WTC11 (cell line): Measurements from ENCODE around the gene OR13C3. TPM values are rescaled to one million over a fixed set of nuclear protein-coding genes. Genes with fewer than 3 reads are reported as not detected.

ENCODE experiments used
- ATAC-seq: fragments of 200-7000 bp; cut with Tn5 transposase; 2 replicates; pipeline ENCODE4 v1.10.0; 2021; ENCODE audit warnings: mild to moderate bottlenecking, moderate library complexity
- CTCF ChIA-PET: fragments of 300-600 bp; sonication (Branson Sonifier 250); formaldehyde crosslinking; loops from one replicate; lab custom pipeline; 2021; ENCODE audit warnings: antibody characterized with exemption; lab: Charles Lee
- POLR2A ChIA-PET: fragments of 350-600 bp; sonication (Branson Sonifier 250); formaldehyde crosslinking; loops from one replicate; lab custom pipeline; 2021; ENCODE audit warnings: antibody characterized with exemption; lab: Charles Lee
- DNase-seq: peaks from one replicate; pipeline ENCODE4 v3.0.0; 2021; ENCODE audit warnings: low spot score
- H3K27ac Mint-ChIP-seq: 2 replicates; pipeline ENCODE4 v1.8.0; 2021; ENCODE audit warnings: mixed read lengths
- H3K27me3 Mint-ChIP-seq: 2 replicates; pipeline ENCODE4 v1.8.0; 2021; ENCODE audit warnings: low read depth, mild to moderate bottlenecking, moderate library complexity, mixed read lengths
- H3K36me3 Mint-ChIP-seq: 2 replicates; pipeline ENCODE4 v1.8.0; 2021; ENCODE audit warnings: mixed read lengths
- H3K4me1 Mint-ChIP-seq: 2 replicates; pipeline ENCODE4 v1.8.0; 2022; ENCODE audit warnings: mixed read lengths
- H3K4me3 Mint-ChIP-seq: 2 replicates; pipeline ENCODE4 v1.8.0; 2021; ENCODE audit warnings: mild to moderate bottlenecking, moderate library complexity, mixed read lengths
- H3K9me3 Mint-ChIP-seq: 2 replicates; pipeline ENCODE4 v1.8.0; 2021; ENCODE audit warnings: mixed read lengths
- AR ChIP-seq: fragments of 250-450 bp; sonication (Bioruptor Pico); IDR thresholded peaks from 2 replicates; pipeline ENCODE4 v1.9.0; 2021; ENCODE audit warnings: mild to moderate bottlenecking
- E2F1 ChIP-seq: sonication (generic); formaldehyde crosslinking; IDR thresholded peaks from 2 replicates; pipeline ENCODE4 v1.8.0; 2022; ENCODE audit warnings: mild to moderate bottlenecking, missing genetic modification reagents
- ETV6 ChIP-seq: sonication (generic); formaldehyde crosslinking; IDR thresholded peaks from 2 replicates; pipeline ENCODE4 v1.8.1; 2022; ENCODE audit warnings: mild to moderate bottlenecking, missing genetic modification reagents
- GABPB1 ChIP-seq: sonication (generic); formaldehyde crosslinking; IDR thresholded peaks from 2 replicates; pipeline ENCODE4 v1.8.1; 2023; ENCODE audit warnings: mild to moderate bottlenecking, missing genetic modification reagents
- HMGA2 ChIP-seq: fragments of 250-450 bp; sonication (Bioruptor Pico); IDR thresholded peaks from 2 replicates; pipeline ENCODE4 v1.4.0; 2021; ENCODE audit warnings: mild to moderate bottlenecking, moderate library complexity
- MYBL2 ChIP-seq: sonication (generic); formaldehyde crosslinking; IDR thresholded peaks from 2 replicates; pipeline ENCODE4 v1.8.1; 2023; ENCODE audit warnings: mild to moderate bottlenecking, moderate library complexity, missing genetic modification reagents
- NFATC4 ChIP-seq: fragments of 250-450 bp; sonication (Bioruptor Pico); IDR thresholded peaks from 2 replicates; pipeline ENCODE4 v1.9.0; 2021; ENCODE audit warnings: mild to moderate bottlenecking
- NFE2L1 ChIP-seq: sonication (generic); formaldehyde crosslinking; IDR thresholded peaks from 2 replicates; pipeline ENCODE4 v1.8.1; 2023; ENCODE audit warnings: missing genetic modification reagents
- NFYB ChIP-seq: sonication (generic); formaldehyde crosslinking; conservative IDR thresholded peaks from 2 replicates; pipeline ENCODE4 v1.8.0; 2022; ENCODE audit warnings: low read depth, missing genetic modification reagents
- TEAD4 ChIP-seq: sonication (generic); formaldehyde crosslinking; IDR thresholded peaks from 2 replicates; pipeline ENCODE4 v1.8.0; 2022; ENCODE audit warnings: mild to moderate bottlenecking, missing genetic modification reagents
- ZBTB21 ChIP-seq: sonication (generic); formaldehyde crosslinking; IDR thresholded peaks from 2 replicates; pipeline ENCODE4 v1.8.1; 2023; ENCODE audit warnings: mild to moderate bottlenecking, missing genetic modification reagents, borderline replicate concordance
- ZNF263 ChIP-seq: sonication (generic); formaldehyde crosslinking; IDR thresholded peaks from 2 replicates; pipeline ENCODE4 v1.8.1; 2022; ENCODE audit warnings: low read depth, mild to moderate bottlenecking, moderate library complexity, missing genetic modification reagents
- ZNF416 ChIP-seq: fragments of 250-450 bp; sonication (Bioruptor Pico); IDR thresholded peaks from 2 replicates; pipeline ENCODE4 v1.9.0; 2021; ENCODE audit warnings: mild to moderate bottlenecking, inconsistent platforms
- ZNF423 ChIP-seq: fragments of 250-450 bp; sonication (Bioruptor Pico); IDR thresholded peaks from 2 replicates; pipeline ENCODE4 v2.1.2; 2022; ENCODE audit warnings: mild to moderate bottlenecking, moderate library complexity
- ZNF425 ChIP-seq: fragments of 250-450 bp; sonication (Bioruptor Pico); conservative IDR thresholded peaks from 2 replicates; pipeline ENCODE4 v1.9.0; 2021; ENCODE audit warnings: mild to moderate bottlenecking
- ZNF671 ChIP-seq: fragments of 250-450 bp; sonication (Bioruptor Pico); IDR thresholded peaks from 2 replicates; pipeline ENCODE4 v1.8.0; 2021; ENCODE audit warnings: mild to moderate bottlenecking
- total RNA-seq: library from RNA; stranded (reverse); gene quantifications from 3 replicates; pipeline ENCODE4 v1.2.3, GENCODE V29; 2021
- TF ChIP-seq, protein P1 (sequence below): sonication (generic); formaldehyde crosslinking; IDR thresholded peaks from 2 replicates; pipeline ENCODE4 v1.8.1; 2023; ENCODE audit warnings: mild to moderate bottlenecking, moderate library complexity, missing genetic modification reagents
- TF ChIP-seq, protein P2 (sequence below): sonication (generic); formaldehyde crosslinking; IDR thresholded peaks from 2 replicates; pipeline ENCODE4 v1.8.1; 2022; ENCODE audit warnings: missing genetic modification reagents, borderline replicate concordance
- TF ChIP-seq, protein P3 (sequence below): sonication (generic); formaldehyde crosslinking; IDR thresholded peaks from 2 replicates; pipeline ENCODE4 v1.8.0; 2023; ENCODE audit warnings: missing genetic modification reagents, mild to moderate bottlenecking, borderline replicate concordance
- TF ChIP-seq, protein P4 (sequence below): sonication (generic); formaldehyde crosslinking; IDR thresholded peaks from 2 replicates; pipeline ENCODE4 v1.8.0; 2023; ENCODE audit warnings: mild to moderate bottlenecking, missing genetic modification reagents

Gene OR13C3
- total RNA-seq, 1 experiment from 2014 or later = not detected

- Mint-ChIP-seq H3K27ac (no peak overlapping the region), H3K4me1 (peaks cover 8% of the 10 kb centered on the region), H3K9me3 (peaks cover 24% of the 10 kb centered on the region), H3K27me3 (no peaks in the 10 kb centered on the region), H3K4me3 (no peak overlapping the region), H3K36me3 (peaks cover 7% of the 10 kb centered on the region; the same call in 1 of the 2 replicates)
- TF ChIP-seq ZNF416 = no peak
- TF ChIP-seq ZBTB21 (CRISPR knock-in tag) = no peak
- TF ChIP-seq, protein P1, sequence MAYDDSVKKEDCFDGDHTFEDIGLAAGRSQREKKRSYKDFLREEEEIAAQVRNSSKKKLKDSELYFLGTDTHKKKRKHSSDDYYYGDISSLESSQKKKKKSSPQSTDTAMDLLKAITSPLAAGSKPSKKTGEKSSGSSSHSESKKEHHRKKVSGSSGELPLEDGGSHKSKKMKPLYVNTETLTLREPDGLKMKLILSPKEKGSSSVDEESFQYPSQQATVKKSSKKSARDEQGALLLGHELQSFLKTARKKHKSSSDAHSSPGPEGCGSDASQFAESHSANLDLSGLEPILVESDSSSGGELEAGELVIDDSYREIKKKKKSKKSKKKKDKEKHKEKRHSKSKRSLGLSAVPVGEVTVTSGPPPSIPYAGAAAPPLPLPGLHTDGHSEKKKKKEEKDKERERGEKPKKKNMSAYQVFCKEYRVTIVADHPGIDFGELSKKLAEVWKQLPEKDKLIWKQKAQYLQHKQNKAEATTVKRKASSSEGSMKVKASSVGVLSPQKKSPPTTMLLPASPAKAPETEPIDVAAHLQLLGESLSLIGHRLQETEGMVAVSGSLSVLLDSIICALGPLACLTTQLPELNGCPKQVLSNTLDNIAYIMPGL (CRISPR knock-in tag) = no peak
- no peak for TF ChIP-seq GABPB1 (CRISPR knock-in tag)
- TF ChIP-seq, protein P2, sequence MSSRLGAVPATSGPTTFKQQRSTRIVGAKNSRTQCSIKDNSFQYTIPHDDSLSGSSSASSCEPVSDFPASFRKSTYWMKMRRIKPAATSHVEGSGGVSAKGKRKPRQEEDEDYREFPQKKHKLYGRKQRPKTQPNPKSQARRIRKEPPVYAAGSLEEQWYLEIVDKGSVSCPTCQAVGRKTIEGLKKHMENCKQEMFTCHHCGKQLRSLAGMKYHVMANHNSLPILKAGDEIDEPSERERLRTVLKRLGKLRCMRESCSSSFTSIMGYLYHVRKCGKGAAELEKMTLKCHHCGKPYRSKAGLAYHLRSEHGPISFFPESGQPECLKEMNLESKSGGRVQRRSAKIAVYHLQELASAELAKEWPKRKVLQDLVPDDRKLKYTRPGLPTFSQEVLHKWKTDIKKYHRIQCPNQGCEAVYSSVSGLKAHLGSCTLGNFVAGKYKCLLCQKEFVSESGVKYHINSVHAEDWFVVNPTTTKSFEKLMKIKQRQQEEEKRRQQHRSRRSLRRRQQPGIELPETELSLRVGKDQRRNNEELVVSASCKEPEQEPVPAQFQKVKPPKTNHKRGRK (CRISPR knock-in tag) = no peak
- no peak for TF ChIP-seq ZNF263
- TF ChIP-seq ZNF423 (CRISPR knock-in tag) = no peak
- TF ChIP-seq TEAD4 = no peak
- no peak for TF ChIP-seq AR (CRISPR knock-in tag)
- TF ChIP-seq ZNF671 (CRISPR knock-in tag) = no peak
- TF ChIP-seq HMGA2 (CRISPR knock-in tag) = no peak
- no peak for TF ChIP-seq E2F1
- no peak for TF ChIP-seq NFYB
- TF ChIP-seq, protein P3, sequence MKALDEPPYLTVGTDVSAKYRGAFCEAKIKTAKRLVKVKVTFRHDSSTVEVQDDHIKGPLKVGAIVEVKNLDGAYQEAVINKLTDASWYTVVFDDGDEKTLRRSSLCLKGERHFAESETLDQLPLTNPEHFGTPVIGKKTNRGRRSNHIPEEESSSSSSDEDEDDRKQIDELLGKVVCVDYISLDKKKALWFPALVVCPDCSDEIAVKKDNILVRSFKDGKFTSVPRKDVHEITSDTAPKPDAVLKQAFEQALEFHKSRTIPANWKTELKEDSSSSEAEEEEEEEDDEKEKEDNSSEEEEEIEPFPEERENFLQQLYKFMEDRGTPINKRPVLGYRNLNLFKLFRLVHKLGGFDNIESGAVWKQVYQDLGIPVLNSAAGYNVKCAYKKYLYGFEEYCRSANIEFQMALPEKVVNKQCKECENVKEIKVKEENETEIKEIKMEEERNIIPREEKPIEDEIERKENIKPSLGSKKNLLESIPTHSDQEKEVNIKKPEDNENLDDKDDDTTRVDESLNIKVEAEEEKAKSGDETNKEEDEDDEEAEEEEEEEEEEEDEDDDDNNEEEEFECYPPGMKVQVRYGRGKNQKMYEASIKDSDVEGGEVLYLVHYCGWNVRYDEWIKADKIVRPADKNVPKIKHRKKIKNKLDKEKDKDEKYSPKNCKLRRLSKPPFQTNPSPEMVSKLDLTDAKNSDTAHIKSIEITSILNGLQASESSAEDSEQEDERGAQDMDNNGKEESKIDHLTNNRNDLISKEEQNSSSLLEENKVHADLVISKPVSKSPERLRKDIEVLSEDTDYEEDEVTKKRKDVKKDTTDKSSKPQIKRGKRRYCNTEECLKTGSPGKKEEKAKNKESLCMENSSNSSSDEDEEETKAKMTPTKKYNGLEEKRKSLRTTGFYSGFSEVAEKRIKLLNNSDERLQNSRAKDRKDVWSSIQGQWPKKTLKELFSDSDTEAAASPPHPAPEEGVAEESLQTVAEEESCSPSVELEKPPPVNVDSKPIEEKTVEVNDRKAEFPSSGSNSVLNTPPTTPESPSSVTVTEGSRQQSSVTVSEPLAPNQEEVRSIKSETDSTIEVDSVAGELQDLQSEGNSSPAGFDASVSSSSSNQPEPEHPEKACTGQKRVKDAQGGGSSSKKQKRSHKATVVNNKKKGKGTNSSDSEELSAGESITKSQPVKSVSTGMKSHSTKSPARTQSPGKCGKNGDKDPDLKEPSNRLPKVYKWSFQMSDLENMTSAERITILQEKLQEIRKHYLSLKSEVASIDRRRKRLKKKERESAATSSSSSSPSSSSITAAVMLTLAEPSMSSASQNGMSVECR (CRISPR knock-in tag) = no peak
- TF ChIP-seq NFATC4 (CRISPR knock-in tag) = no peak
- ATAC-seq (no peak), DNase-seq (no peak)
- ChIA-PET CTCF (no interaction called here), POLR2A (no interaction called here)
Observed at GRCh38 chr9:104553261-104553660, 16.6 kb upstream of the OR13C3 start.

DNA sequence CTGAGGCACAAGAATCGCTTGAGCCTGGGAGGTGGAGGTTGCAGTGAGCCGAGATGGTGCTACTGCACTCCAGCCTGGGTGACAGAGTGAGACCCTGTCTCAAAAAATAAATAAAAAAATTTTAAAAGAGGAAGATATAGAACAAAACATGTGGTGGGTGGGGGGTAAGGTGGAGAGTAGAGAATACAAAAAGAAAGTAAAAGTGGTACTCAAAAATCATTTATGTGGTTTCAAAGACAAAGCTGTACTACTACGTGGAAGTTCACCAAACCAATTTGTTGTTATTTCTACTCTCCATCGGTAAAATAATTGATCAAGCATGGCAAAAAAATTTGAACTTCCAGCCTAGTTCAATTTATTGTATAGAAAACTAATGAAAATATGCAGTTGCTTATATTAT is 8.0 kb upstream of the OR13C3 start:
- DNase-seq = no peak
- Mint-ChIP-seq H3K27me3 (no peaks in the 10 kb centered on the region), H3K27ac (no peak overlapping the region), H3K9me3 (peaks cover 3% of the 10 kb centered on the region; the same call in 1 of the 2 replicates), H3K36me3 (no peaks in the 10 kb centered on the region), H3K4me1 (no peaks in the 10 kb centered on the region; the same call in 1 of the 2 replicates), H3K4me3 (no peak overlapping the region)
- CTCF ChIA-PET = no interaction called here
- POLR2A ChIA-PET = interaction anchor here (0.6 kb wide), 1 partner anchor 197 kb away, joined by 6 read pairs; no protein-coding TSS in a partner anchor
- no peak for ATAC-seq
- TF ChIP-seq NFE2L1 (CRISPR knock-in tag) (no peak), ETV6 (no peak), ZNF425 (CRISPR knock-in tag) (no peak), MYBL2 (CRISPR knock-in tag) (no peak), GABPB1 (CRISPR knock-in tag) (no peak)
- TF ChIP-seq, protein P4, sequence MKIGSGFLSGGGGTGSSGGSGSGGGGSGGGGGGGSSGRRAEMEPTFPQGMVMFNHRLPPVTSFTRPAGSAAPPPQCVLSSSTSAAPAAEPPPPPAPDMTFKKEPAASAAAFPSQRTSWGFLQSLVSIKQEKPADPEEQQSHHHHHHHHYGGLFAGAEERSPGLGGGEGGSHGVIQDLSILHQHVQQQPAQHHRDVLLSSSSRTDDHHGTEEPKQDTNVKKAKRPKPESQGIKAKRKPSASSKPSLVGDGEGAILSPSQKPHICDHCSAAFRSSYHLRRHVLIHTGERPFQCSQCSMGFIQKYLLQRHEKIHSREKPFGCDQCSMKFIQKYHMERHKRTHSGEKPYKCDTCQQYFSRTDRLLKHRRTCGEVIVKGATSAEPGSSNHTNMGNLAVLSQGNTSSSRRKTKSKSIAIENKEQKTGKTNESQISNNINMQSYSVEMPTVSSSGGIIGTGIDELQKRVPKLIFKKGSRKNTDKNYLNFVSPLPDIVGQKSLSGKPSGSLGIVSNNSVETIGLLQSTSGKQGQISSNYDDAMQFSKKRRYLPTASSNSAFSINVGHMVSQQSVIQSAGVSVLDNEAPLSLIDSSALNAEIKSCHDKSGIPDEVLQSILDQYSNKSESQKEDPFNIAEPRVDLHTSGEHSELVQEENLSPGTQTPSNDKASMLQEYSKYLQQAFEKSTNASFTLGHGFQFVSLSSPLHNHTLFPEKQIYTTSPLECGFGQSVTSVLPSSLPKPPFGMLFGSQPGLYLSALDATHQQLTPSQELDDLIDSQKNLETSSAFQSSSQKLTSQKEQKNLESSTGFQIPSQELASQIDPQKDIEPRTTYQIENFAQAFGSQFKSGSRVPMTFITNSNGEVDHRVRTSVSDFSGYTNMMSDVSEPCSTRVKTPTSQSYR (CRISPR knock-in tag) = no peak
